Stimulated activated naive CD4-positive, alpha-beta T cell (primary cell): Measurements from ENCODE around the gene NT5C2.
"Not testable (repeated sequence)": the region's sequence is repeated elsewhere in the genome, so short reads cannot be mapped to it uniquely, and the experiment has no call there.

Experiments used
- DNase-seq, 6 experiments: peaks; one replicate each; lab custom pipeline; 2025; lab: John Stamatoyannopoulos, UW

Gene NT5C2

DNA sequence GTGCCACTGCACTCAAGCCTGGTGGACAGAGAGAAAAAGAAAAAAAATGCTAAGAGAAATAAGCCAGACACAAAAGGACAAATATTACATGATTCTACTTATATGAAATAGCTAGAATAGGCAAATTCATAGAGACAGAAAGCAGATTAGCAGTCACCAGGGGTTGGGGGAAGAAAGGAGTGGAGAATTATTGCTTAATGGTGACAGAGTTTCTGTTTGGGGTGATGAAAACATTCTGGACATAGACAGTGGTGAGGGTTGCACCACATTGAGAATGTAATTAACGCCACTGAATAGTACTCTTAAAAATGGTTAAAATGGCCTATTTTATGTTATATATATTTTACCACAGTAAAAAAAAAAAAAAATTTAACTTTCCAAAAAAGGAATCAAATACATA is 6.4 kb upstream of the NT5C2 start:
- DNase-seq = no peak

DNA sequence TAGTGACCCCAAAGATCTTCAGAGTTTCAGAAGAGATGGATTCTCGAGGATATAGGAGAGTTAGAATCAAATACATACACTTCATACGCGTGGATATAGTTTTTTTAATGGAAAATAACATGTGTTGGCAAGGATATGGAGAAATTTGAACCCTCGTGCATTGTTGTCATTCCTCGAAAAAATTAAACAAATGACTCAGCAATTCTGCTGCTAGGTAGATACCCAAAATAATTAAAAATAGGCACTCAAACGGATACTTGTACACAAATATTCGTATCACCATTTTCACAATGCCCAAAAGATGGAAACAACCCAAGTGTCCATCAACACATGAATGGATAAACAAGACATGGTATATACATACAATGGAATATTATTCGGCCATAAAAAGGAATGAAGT is 5.6 kb upstream of the NT5C2 start:
- no peak for DNase-seq

- no peak for DNase-seq
These were observed 4.8 kb upstream of the NT5C2 start for GRCh38 chr10:103197903-103198302.

GRCh38 chr10:103197174-103197573 is 4.1 kb upstream of the NT5C2 start:
- DNase-seq = no peak

DNA sequence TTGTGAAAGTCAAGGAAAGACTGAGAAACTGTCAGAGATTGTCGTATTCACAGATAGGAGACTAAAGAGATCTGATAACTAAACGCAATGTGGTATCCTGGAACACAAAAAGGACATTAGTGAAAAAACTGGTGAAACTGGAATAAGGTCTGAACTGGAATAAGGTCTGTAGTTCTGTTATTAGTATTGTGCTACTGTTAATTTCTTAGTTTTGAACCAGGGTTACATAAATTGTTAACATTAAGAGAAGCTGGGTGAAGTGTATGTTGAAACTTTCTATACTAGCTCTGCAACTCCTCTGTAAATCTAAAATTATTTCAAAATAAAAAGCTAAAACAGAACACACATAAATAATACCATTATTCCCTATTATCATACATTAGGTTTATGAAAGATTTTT is 3.4 kb upstream of the NT5C2 start:
- no peak for DNase-seq

DNA sequence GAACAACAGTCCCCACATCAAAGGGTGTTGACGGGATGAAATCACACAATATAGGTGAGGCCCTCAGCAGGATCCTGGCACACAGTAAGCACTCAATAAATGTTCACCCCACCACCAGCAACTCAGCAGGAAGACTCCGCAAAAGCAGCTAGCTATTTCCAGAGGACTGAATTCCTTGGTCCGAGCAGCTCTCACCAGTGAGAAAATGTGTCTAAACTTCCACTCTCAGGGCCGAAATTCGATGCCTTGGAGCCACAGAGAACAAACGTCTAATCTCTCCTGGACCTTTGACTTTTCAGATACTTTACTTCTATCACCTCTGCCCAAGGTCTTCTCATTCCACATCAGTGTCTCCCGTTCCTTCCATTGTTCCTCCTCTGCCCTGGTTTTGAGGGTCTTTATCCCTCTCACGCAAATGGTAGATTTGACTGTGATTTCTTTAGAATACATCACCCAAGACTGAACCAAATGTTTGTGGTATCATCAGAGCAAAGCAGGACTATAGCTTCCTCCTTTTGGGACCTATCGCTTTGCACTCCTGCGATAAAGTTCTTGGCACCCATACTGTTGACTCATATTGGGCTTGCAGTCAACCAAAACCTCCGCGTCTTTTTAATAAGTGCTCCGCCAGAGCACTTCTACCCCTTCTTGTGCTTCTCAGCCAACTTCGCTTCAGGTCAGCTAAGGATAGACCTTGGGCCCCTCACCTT is 903 bp upstream of the NT5C2 start:
- no peak for DNase-seq

GRCh38 chr10:103192451-103193106 is 493 bp downstream of the NT5C2 start:
- peak; percentile 33 to 84 (median 64) for DNase-seq

- no peak for DNase-seq
These were observed 1.0 kb downstream of the NT5C2 start for GRCh38 chr10:103192089-103192450.

- DNase-seq = not testable (repeated sequence)
These were observed 1.9 kb downstream of the NT5C2 start for GRCh38 chr10:103191198-103191597.

GRCh38 chr10:103188853-103189252 is 4.2 kb downstream of the NT5C2 start:
- no peak for DNase-seq

DNA sequence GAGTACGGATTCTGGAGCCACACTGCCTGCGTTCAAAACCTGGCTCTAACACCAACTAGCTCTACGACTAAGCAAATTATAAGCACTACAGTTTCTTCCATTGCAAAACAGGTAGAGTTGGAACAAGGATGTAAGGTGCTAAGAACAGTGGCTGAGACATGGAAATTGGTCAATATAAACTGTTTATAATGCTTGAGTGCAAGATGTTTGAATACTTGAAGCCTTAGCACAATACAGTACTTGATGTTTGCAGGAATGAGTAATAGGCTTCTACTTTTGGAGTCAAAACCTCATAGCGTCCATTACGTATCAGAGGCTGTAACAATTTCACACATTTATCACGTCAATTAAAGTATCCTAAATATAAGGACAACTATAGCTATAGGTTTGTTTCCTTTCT is 6.9 kb downstream of the NT5C2 start:
- no peak for DNase-seq

DNA sequence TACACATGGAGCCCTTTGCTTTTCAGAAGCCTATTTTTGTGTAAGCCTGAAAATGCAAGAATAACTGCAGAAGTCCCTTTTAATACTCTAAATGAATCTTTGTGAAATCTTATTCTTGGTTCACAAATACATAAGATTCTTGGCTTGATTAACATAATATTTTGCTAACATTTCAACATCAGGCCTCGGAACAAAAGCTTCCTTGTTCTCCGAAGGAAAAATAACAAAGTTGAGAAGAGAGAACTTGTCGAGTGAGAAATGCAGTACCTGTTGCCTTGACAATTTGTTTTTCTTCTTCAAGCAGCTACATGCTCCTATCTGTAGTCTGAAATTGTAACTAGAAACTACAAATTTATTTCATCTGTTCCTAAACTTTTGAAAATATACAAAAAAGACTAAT is 8.5 kb downstream of the NT5C2 start:
- no peak for DNase-seq

- DNase-seq = not testable (repeated sequence)
These were observed 9.1 kb downstream of the NT5C2 start for GRCh38 chr10:103183991-103184451.

GRCh38 chr10:103181244-103181643 is 11.8 kb downstream of the NT5C2 start:
- no peak for DNase-seq

DNA sequence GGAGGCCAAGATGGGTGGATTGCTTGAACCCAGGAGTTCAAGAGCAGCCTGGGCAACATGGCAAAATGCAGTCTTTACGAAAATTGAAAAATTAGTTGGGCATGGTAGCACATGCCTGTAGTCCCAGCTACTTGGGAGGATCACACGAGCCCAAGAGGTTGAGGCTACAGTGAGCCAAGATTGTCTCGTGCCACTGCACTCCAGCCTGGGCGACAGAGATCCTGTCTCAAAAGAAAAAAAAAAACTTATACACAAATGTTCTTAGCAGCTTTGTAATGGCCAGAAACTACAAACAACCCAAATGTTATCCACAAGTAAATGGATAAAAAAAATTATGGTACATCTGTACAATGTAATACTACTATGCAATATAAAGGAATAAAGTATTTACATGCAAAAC is 12.6 kb downstream of the NT5C2 start:
- DNase-seq = no peak

GRCh38 chr10:103177123-103177522 is 15.9 kb downstream of the NT5C2 start:
- DNase-seq = no peak

DNA sequence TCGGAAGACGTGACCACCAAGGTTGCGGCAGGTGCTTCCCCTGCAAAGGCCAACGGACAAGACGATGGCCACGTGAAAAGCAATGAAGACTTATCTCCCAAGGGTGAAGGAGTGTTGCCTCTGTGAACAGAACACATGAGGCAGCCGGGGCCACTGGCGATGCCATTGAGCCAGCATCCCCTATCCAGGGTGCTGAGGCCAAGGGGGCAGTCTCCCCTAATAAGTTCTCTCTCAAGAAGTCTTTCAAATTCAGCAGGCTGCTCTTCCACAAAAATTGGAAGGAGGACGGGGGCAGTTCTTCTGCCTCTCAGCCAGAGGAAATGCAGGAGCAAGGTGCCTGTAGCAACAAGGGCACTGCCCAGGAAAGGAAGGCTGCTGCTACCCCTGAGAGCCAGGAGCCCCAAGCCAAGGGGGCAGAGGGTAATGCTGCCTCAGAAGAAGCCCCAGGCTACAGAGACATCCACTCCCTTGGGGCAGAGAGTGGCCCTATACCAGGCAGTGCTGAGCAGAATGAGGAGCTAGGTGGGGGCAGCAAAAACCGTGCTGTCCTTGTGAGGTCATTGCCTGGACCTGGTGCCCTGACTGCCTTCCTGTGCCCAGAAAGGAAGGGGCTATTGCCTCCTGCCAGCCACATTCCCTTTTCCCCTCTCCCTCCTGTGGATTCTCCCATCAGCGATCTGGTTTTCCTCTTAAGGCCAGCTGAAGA is 17.3 kb downstream of the NT5C2 start:
- DNase-seq = no peak

DNA sequence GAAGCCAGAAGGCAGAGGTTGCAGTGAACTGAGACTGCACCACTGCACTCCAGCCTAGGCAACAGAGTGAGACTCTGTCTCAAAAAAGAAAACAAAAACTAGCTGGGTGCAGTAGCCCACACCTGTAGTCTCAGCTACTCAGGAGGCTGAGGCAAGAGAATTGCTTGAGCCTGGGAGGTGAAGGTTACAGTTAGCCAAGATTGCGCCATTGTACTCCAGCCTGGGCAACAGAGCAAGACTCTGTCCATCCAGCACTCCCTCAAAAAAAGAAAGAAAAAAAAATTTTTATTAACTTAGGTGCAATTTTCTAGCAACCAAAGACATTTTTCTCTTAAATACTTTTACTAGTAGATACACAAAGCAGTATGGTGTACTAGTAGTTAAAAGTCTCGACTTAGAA is 18.7 kb downstream of the NT5C2 start:
- not testable (repeated sequence) for DNase-seq

- no peak for DNase-seq
These were observed 21.8 kb downstream of the NT5C2 start for GRCh38 chr10:103171278-103171677.

GRCh38 chr10:103168438-103168837 is 24.6 kb downstream of the NT5C2 start:
- DNase-seq = no peak

- not testable (repeated sequence) for DNase-seq
These were observed 25.5 kb downstream of the NT5C2 start for GRCh38 chr10:103167554-103167953.

DNA sequence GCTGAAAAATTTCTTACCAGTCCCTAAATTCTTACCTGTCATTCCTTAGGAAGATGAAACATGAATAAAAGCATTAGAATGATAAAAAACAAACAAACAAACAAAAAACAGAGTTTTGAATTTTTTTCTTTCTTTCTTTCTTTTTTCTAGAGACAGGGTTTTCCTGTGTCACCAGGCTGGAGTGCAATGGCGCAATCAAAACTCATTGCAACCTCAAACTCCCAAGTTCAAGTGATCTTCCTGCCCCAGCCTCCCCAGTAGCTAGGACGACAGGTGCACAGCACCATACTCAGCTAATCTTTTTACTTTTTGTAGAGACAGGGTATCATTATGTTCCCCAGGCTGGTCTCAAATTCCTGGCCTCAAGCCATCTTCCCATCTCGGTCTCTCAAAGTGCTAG is 26.5 kb downstream of the NT5C2 start:
- DNase-seq = no peak

- DNase-seq = not testable (repeated sequence)
These were observed 29.2 kb downstream of the NT5C2 start for GRCh38 chr10:103163766-103164403.
